HG03378 (cell line): ENCODE results near the gene SRD5A1.

ENCODE experiments used
- ATAC-seq: cut with Tn5 transposase; IDR thresholded peaks from one replicate; pipeline ENCODE4 v1.9.1; 2021; ENCODE audit warnings: mild to moderate bottlenecking, moderate library complexity; ENCODE audit not compliant: unreplicated experiment

SRD5A1 gene

GRCh38 chr5:6632888-6633468, at the start of gene SRD5A1, which contains the start of gene NSUN2:
TSS of gene SRD5A1 (plus strand) at chr5:6633440. CDS start at chr5:6633577, 137 bp downstream.
TSS of gene NSUN2 (minus strand) at chr5:6633044. CDS start at chr5:6632979, 65 bp downstream.
- ATAC-seq: peak; percentile 81

GRCh38 chr5:6584101-6584645, 49.1 kb upstream of the SRD5A1 start:
- no peak for ATAC-seq

GRCh38 chr5:6584727-6585126, 48.5 kb upstream of the SRD5A1 start:
- no peak for ATAC-seq

GRCh38 chr5:6585168-6585567, 48.1 kb upstream of the SRD5A1 start:
- no peak for ATAC-seq

GRCh38 chr5:6585939-6586646, 47.1 kb upstream of the SRD5A1 start:
- no peak for ATAC-seq

- ATAC-seq: no peak
Measured at GRCh38 chr5:6586647-6587042, 46.6 kb upstream of the SRD5A1 start.

- no peak for ATAC-seq
Measured at GRCh38 chr5:6587171-6587570, 46.1 kb upstream of the SRD5A1 start.

GRCh38 chr5:6590581-6590980, 42.7 kb upstream of the SRD5A1 start:
- no peak for ATAC-seq

GRCh38 chr5:6591671-6592288, 41.5 kb upstream of the SRD5A1 start:
- ATAC-seq: no peak

- ATAC-seq: no peak
Measured at GRCh38 chr5:6592601-6593000, 40.6 kb upstream of the SRD5A1 start.

- no peak for ATAC-seq
Measured at GRCh38 chr5:6593148-6594016, 39.9 kb upstream of the SRD5A1 start.

GRCh38 chr5:6594066-6594465, 39.2 kb upstream of the SRD5A1 start:
- ATAC-seq: no peak

GRCh38 chr5:6595405-6595804, 37.8 kb upstream of the SRD5A1 start:
- no peak for ATAC-seq

- ATAC-seq: no peak
Measured at GRCh38 chr5:6596388-6596787, 36.9 kb upstream of the SRD5A1 start.

GRCh38 chr5:6597557-6597956, 35.7 kb upstream of the SRD5A1 start:
- ATAC-seq: no peak

GRCh38 chr5:6598351-6598900, 34.8 kb upstream of the SRD5A1 start:
- ATAC-seq: no peak

GRCh38 chr5:6599739-6600138, 33.5 kb upstream of the SRD5A1 start:
- ATAC-seq: no peak

GRCh38 chr5:6601271-6601670, 32.0 kb upstream of the SRD5A1 start:
- no peak for ATAC-seq

- ATAC-seq: no peak
Measured at GRCh38 chr5:6601816-6602215, 31.4 kb upstream of the SRD5A1 start.

GRCh38 chr5:6602441-6602840, 30.8 kb upstream of the SRD5A1 start:
- no peak for ATAC-seq

- ATAC-seq: no peak
Measured at GRCh38 chr5:6603643-6604042, 29.6 kb upstream of the SRD5A1 start.
